ENCODE measurements around the gene SCN1A. TPM values are rescaled to one million over a fixed set of nuclear protein-coding genes. Genes with fewer than 3 reads are reported as not detected.

The SCN1A gene
- total RNA-seq, 1 donor from 2014 or later, result 26.9 TPM

GRCh38 chr2:166091439-166091838, 36.4 kb downstream of the SCN1A start:
- Histone ChIP-seq H3K9me3 (no peaks in the 10 kb centered on the region), H3K4me3 (no peak overlapping the region), H3K4me1 (no peaks in the 10 kb centered on the region), H3K27ac (no peak overlapping the region), H3K27me3 (no peaks in the 10 kb centered on the region), H3K36me3 (no peaks in the 10 kb centered on the region)
- TF ChIP-seq CTCF (IDR thresholded peaks at IDR 0.05), result no peak
- ATAC-seq (no peak), DNase-seq (no peak)
- intact Hi-C loops (cut with DNase I), result no loop called here

- DNase-seq (no peak), ATAC-seq (peak; percentile 67)
- Histone ChIP-seq H3K4me1 (no peaks in the 10 kb centered on the region), H3K9me3 (no peaks in the 10 kb centered on the region), H3K27ac (no peak overlapping the region), H3K27me3 (no peaks in the 10 kb centered on the region), H3K36me3 (no peaks in the 10 kb centered on the region), H3K4me3 (no peak overlapping the region)
- intact Hi-C loops (cut with DNase I), result no loop called here
- TF ChIP-seq CTCF (IDR thresholded peaks at IDR 0.05), result no peak
Measured at GRCh38 chr2:166090908-166091307, 36.9 kb downstream of the SCN1A start.

DNA sequence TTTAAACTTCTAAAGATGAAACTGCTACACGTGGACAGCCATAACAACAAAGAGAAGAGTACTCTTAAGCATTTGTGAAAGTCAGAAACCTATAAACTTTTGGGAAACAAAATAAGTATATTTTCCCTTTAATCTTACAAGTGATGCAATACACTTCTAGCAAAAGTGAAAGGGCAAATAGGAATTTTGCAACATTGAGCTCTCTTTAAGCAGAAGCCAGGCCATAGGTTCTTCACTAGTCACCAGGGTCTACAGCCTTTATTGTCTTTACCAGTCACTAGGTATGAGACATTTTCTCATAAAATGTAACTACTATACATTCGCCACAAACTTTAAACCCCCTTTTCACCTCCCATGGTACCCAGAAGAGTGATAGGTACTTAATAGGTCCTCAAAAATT, 37.5 kb downstream of the SCN1A start:
- no peak overlapping the region for H3K27ac ChIP-seq
- H3K36me3 ChIP-seq, result no peaks in the 10 kb centered on the region
- no peak for TF ChIP-seq CTCF (IDR thresholded peaks at IDR 0.05)
- ATAC-seq (peak; percentile 57), DNase-seq (no peak)
- no peaks in the 10 kb centered on the region for H3K4me1 ChIP-seq
- no peaks in the 10 kb centered on the region for H3K27me3 ChIP-seq
- no peaks in the 10 kb centered on the region for H3K9me3 ChIP-seq
- no peak overlapping the region for H3K4me3 ChIP-seq
- intact Hi-C loops (cut with DNase I), result no loop called here

DNA sequence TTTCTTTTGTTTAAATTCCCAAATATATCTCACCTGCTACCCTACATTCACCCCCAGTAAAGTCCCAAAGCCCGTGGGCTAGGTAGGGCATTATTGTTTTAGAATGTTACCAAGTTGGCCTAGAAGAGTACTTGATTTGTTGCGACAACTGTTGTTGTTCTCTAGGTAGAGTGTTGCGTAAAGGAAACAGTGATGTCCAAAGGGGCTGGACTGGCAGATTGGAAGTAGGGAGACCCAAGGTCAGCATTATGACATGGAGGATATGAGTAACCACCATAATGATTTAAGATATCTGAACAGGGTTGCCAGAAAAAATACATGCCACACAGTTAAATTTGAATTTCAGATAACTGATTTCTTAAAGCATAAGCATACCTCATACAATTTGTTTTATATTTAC, 39.2 kb downstream of the SCN1A start:
- DNase-seq (no peak), ATAC-seq (no peak)
- no peak for TF ChIP-seq CTCF (IDR thresholded peaks at IDR 0.05)
- no peak overlapping the region for H3K27ac ChIP-seq
- no peaks in the 10 kb centered on the region for H3K36me3 ChIP-seq
- intact Hi-C loops (cut with DNase I), result no loop called here
- H3K9me3 ChIP-seq, result no peaks in the 10 kb centered on the region
- H3K4me1 ChIP-seq, result no peaks in the 10 kb centered on the region
- no peaks in the 10 kb centered on the region for H3K27me3 ChIP-seq
- no peak overlapping the region for H3K4me3 ChIP-seq

DNA sequence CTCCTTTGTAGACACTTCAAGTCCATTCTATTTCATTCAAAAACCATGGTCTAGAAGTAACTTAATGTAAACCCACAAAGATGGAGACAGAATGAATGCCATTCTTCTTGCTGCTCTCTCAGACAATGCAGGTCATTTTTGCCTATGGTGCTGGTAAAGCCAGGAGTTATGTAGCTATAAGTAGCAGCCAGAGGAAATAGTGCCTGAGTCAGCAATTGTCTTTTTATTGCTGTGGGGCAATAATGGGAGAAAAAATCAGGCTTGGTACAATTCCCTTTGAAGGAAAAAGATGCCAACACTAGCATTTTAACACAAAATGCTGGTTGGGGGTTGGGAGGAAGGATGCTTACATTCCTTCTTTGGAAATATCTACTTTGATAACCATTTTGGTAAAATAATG, 43.5 kb downstream of the SCN1A start:
- no peaks in the 10 kb centered on the region for H3K36me3 ChIP-seq
- H3K4me3 ChIP-seq, result no peak overlapping the region
- no peaks in the 10 kb centered on the region for H3K27me3 ChIP-seq
- H3K4me1 ChIP-seq, result no peaks in the 10 kb centered on the region
- TF ChIP-seq CTCF (IDR thresholded peaks at IDR 0.05), result no peak
- intact Hi-C loops (cut with DNase I), result no loop called here
- ATAC-seq, result no peak
- H3K9me3 ChIP-seq, result no peaks in the 10 kb centered on the region
- H3K27ac ChIP-seq, result no peak overlapping the region
- DNase-seq, result no peak

DNA sequence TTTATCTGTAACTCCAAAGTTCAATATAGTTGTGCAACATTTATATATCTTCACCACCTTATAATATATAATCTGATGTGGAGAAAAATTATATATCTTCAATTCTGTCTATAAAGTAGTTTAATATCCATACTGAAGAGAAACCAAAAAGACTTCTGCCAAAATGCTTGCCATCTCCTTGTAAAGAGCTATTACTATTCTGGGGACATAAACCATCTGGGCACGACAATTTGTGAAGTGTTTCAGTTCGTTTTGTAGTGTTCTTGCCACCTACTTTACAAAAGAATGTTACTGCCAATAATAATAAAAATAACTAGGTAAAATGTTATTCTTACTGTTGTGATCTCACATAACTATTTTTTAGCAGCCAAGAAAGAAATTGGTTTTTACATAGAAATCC, 45.1 kb downstream of the SCN1A start:
- Histone ChIP-seq H3K27me3 (no peaks in the 10 kb centered on the region), H3K4me3 (no peak overlapping the region), H3K27ac (no peak overlapping the region), H3K9me3 (no peaks in the 10 kb centered on the region), H3K36me3 (no peaks in the 10 kb centered on the region), H3K4me1 (no peaks in the 10 kb centered on the region)
- TF ChIP-seq CTCF (IDR thresholded peaks at IDR 0.05), result no peak
- ATAC-seq (no peak), DNase-seq (no peak)
- intact Hi-C loops (cut with DNase I), result no loop called here

All from upper lobe of right lung (tissue), 1 donor.